Hepatocyte (in vitro differentiated cells): ENCODE data around the gene CDKL5. TPM values are rescaled to one million over a fixed set of nuclear protein-coding genes. Genes with fewer than 3 reads are reported as not detected.

ENCODE experiments used
- DNase-seq: peaks from one replicate; pipeline ENCODE4 v3.0.0-alpha.2; 2016; ENCODE audit warnings: low spot score
- H2AFZ ChIP-seq: fragments of 200-600 bp; sonication (generic); 2 replicates; pipeline ENCODE4 v1.6.0; 2016; ENCODE audit warnings: antibody characterized with exemption, mild to moderate bottlenecking
- H3K27ac ChIP-seq: fragments of 200-600 bp; sonication (generic); 2 replicates; pipeline ENCODE4 v1.5.1; 2016; ENCODE audit warnings: mild to moderate bottlenecking
- H3K27me3 ChIP-seq: fragments of 200-600 bp; sonication (generic); 2 replicates; pipeline ENCODE4 v1.6.1; 2016
- H3K36me3 ChIP-seq: fragments of 200-600 bp; sonication (generic); replicated peaks from 2 replicates; pipeline ENCODE4 v1.5.1; 2016; ENCODE audit warnings: low read depth; ENCODE audit not compliant: insufficient read depth
- H3K4me1 ChIP-seq: fragments of 200-600 bp; sonication (generic); 2 replicates; pipeline ENCODE4 v1.5.1; 2016; ENCODE audit warnings: mild to moderate bottlenecking, moderate library complexity; ENCODE audit not compliant: insufficient read depth
- H3K4me2 ChIP-seq: fragments of 200-600 bp; sonication (generic); 2 replicates; pipeline ENCODE4 v1.6.0; 2016
- H3K4me3 ChIP-seq: fragments of 200-600 bp; sonication (generic); 2 replicates; pipeline ENCODE4 v1.5.1; 2016; ENCODE audit warnings: mild to moderate bottlenecking
- H3K79me2 ChIP-seq: fragments of 200-600 bp; sonication (generic); 2 replicates; pipeline ENCODE4 v1.6.0; 2017; ENCODE audit warnings: mild to moderate bottlenecking
- H3K9me2 ChIP-seq: fragments of 200-600 bp; sonication (generic); replicated peaks from 2 replicates; pipeline ENCODE4 v1.6.0; 2017; ENCODE audit warnings: mild to moderate bottlenecking; ENCODE audit not compliant: insufficient read depth
- H3K9me3 ChIP-seq: fragments of 200-600 bp; sonication (generic); 2 replicates; pipeline ENCODE4 v1.5.1; 2016; ENCODE audit warnings: low read depth, mild to moderate bottlenecking
- H4K20me1 ChIP-seq: fragments of 200-600 bp; sonication (generic); 2 replicates; pipeline ENCODE4 v1.6.0; 2016; ENCODE audit warnings: mild to moderate bottlenecking; ENCODE audit not compliant: insufficient read depth, poor library complexity, severe bottlenecking
- CTCF ChIP-seq: fragments of 200-600 bp; sonication (generic); IDR thresholded peaks from 2 replicates; pipeline ENCODE4 v1.5.1; 2016; ENCODE audit warnings: antibody characterized with exemption, mild to moderate bottlenecking; ENCODE audit not compliant: poor library complexity
- EZH2 ChIP-seq: fragments of 200-600 bp; sonication (generic); IDR thresholded peaks from 2 replicates; pipeline ENCODE4 v1.6.1; 2016; ENCODE audit warnings: antibody characterized with exemption, mild to moderate bottlenecking, borderline replicate concordance
- EZH2phosphoT487 ChIP-seq: fragments of 200-600 bp; sonication (generic); IDR thresholded peaks from one replicate; pipeline ENCODE4 v1.6.1; 2018; ENCODE audit warnings: antibody characterized with exemption, mild to moderate bottlenecking, low read depth, moderate library complexity; ENCODE audit not compliant: unreplicated experiment, severe bottlenecking
- WGBS: methylation state at CpG from one replicate; pipeline ENCODE4 v1.1.6; 2016; ENCODE audit warnings: low lambda C conversion rate; ENCODE audit errors: missing lambda C conversion rate; 5-methylcytosine and 5-hydroxymethylcytosine counted together
- polyA plus RNA-seq: library from polyadenylated mRNA; unstranded; fragments of >200 nt; fragmentation: Nextera tagmentation; extraction: Ambion mirVana; gene quantifications from 2 replicates; pipeline ENCODE4 v1.2.1, GENCODE V29; 2016
- total RNA-seq: library from RNA; depleted of rRNA; stranded (reverse); fragments of >200 nt; gene quantifications from 2 replicates; pipeline ENCODE4 v1.2.3, GENCODE V29; 2014

Gene CDKL5
- total and polyA plus RNA-seq, 2 experiments from 2014 or later: 6.5 to 17.7 TPM

GRCh38 chrX:18549643-18550042 lies 124.2 kb downstream of the CDKL5 start:
- no peak overlapping the region for H2AFZ ChIP-seq
- TF ChIP-seq EZH2 (no peak), CTCF (no peak), EZH2phosphoT487 (no peak)
- no peaks in the 10 kb centered on the region for H3K9me3 ChIP-seq
- no peaks in the 10 kb centered on the region for H3K9me2 ChIP-seq
- whole genome bisulfite sequencing: 40% methylated on average over 1 of the region's 1 CpG
- no peak overlapping the region for H3K27ac ChIP-seq
- H3K4me1 ChIP-seq: no peaks in the 10 kb centered on the region
- no peaks in the 10 kb centered on the region for H3K36me3 ChIP-seq
- H4K20me1 ChIP-seq: no peaks in the 10 kb centered on the region
- DNase-seq: no peak
- no peak overlapping the region for H3K4me3 ChIP-seq
- no peaks in the 10 kb centered on the region for H3K27me3 ChIP-seq
- H3K79me2 ChIP-seq: peaks cover 6% of the 10 kb centered on the region
- no peak overlapping the region for H3K4me2 ChIP-seq

GRCh38 chrX:18557879-18558278 lies 132.5 kb downstream of the CDKL5 start:
- Histone ChIP-seq H3K4me3 (no peak overlapping the region), H3K79me2 (peaks cover 3% of the 10 kb centered on the region), H3K36me3 (no peaks in the 10 kb centered on the region), H3K9me2 (no peaks in the 10 kb centered on the region), H3K27me3 (no peaks in the 10 kb centered on the region), H2AFZ (no peak overlapping the region), H4K20me1 (no peaks in the 10 kb centered on the region), H3K4me2 (no peak overlapping the region), H3K27ac (no peak overlapping the region), H3K4me1 (no peaks in the 10 kb centered on the region), H3K9me3 (no peaks in the 10 kb centered on the region)
- 71% methylated on average over 1 of the region's 1 CpG for WGBS
- no peak for TF ChIP-seq EZH2phosphoT487
- TF ChIP-seq EZH2: no peak
- TF ChIP-seq CTCF: no peak
- no peak for DNase-seq

GRCh38 chrX:18558799-18559198 lies 133.4 kb downstream of the CDKL5 start:
- H3K27me3 ChIP-seq: no peaks in the 10 kb centered on the region
- H3K4me1 ChIP-seq: no peaks in the 10 kb centered on the region
- TF ChIP-seq EZH2 (no peak), CTCF (no peak), EZH2phosphoT487 (no peak)
- H3K9me2 ChIP-seq: no peaks in the 10 kb centered on the region
- no peak for DNase-seq
- H3K4me2 ChIP-seq: no peak overlapping the region
- no peak overlapping the region for H3K27ac ChIP-seq
- no peaks in the 10 kb centered on the region for H4K20me1 ChIP-seq
- H3K79me2 ChIP-seq: peaks cover 3% of the 10 kb centered on the region
- no peak overlapping the region for H3K4me3 ChIP-seq
- H3K36me3 ChIP-seq: no peaks in the 10 kb centered on the region
- H2AFZ ChIP-seq: no peak overlapping the region
- 71% methylated on average over 3 of the region's 3 CpGs for WGBS
- no peaks in the 10 kb centered on the region for H3K9me3 ChIP-seq

GRCh38 chrX:18561020-18561419 lies 135.6 kb downstream of the CDKL5 start:
- DNase-seq: no peak
- no peak overlapping the region for H3K4me2 ChIP-seq
- H4K20me1 ChIP-seq: no peaks in the 10 kb centered on the region
- H3K9me2 ChIP-seq: no peaks in the 10 kb centered on the region
- WGBS: 54% methylated on average over 1 of the region's 1 CpG
- no peaks in the 10 kb centered on the region for H3K36me3 ChIP-seq
- no peaks in the 10 kb centered on the region for H3K4me1 ChIP-seq
- no peaks in the 10 kb centered on the region for H3K27me3 ChIP-seq
- no peaks in the 10 kb centered on the region for H3K79me2 ChIP-seq
- no peak for TF ChIP-seq EZH2phosphoT487
- no peak for TF ChIP-seq EZH2
- no peak for TF ChIP-seq CTCF
- no peak overlapping the region for H3K27ac ChIP-seq
- no peak overlapping the region for H2AFZ ChIP-seq
- no peaks in the 10 kb centered on the region for H3K9me3 ChIP-seq
- no peak overlapping the region for H3K4me3 ChIP-seq
